ENCODE data around the gene SURF4.
A peak's percentile ranks its signal among the peaks of the same experiment; 100 is the strongest.
"Not testable (repeated sequence)": the region's sequence is repeated elsewhere in the genome, so short reads cannot be mapped to it uniquely, and the experiment has no call there.

SURF4 gene

DNA sequence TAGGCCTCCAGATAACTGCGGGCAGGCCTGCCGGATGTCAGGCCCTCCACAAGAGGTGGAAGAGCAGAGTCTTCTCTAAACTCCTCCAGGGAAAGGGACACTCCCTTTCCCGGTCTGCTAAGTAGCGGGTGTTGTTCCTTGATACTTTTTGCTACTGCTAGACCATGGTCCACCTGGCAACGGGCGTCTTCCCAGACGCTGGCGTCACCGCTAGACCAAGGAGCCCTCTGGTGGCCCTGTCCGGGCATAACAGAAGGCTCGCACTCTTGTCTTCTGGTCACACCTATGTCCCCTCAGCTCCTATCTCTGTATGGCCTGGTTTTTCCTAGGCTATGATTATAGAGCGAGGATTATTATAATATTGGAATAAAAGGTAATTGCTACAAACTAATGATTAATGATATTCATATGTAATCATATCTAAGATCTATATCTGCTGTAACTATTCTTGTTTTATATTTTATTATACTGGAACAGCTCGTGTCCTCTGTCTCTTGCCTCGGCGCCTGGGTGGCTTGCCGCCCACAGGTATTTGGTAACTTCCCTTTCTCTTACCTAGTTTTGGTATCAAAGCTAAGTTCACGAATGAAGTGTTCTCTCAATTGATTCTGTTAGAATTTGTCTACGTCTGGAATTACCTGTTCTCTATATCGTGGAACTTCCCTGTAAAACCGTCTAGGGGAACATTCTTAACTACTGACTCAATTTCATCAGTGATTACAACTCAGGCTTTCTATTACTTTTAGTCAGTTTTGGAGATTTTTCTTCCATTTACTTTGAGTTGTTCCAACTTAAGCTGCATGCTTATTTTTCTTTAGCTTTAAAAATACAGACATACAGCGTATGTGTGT, 46.3 kb downstream of the SURF4 start:
- peak; percentile 59; the same call in 1 of the 2 replicates for TF ChIP-seq CTCF (IDR thresholded peaks at IDR 0.05; ENCODE audit: low read depth, low read length)
- H3K9me3 ChIP-seq (ENCODE audit: severe bottlenecking); H3K27me3 ChIP-seq (ENCODE audit: insufficient read depth, low read depth, severe bottlenecking); H3K27ac ChIP-seq; H3K4me3 ChIP-seq (ENCODE audit: low read depth, low read length): not testable (repeated sequence)
- DNase-seq = peak; percentile 45
- H3K36me3 ChIP-seq = peaks cover 48% of the 10 kb centered on the region

DNA sequence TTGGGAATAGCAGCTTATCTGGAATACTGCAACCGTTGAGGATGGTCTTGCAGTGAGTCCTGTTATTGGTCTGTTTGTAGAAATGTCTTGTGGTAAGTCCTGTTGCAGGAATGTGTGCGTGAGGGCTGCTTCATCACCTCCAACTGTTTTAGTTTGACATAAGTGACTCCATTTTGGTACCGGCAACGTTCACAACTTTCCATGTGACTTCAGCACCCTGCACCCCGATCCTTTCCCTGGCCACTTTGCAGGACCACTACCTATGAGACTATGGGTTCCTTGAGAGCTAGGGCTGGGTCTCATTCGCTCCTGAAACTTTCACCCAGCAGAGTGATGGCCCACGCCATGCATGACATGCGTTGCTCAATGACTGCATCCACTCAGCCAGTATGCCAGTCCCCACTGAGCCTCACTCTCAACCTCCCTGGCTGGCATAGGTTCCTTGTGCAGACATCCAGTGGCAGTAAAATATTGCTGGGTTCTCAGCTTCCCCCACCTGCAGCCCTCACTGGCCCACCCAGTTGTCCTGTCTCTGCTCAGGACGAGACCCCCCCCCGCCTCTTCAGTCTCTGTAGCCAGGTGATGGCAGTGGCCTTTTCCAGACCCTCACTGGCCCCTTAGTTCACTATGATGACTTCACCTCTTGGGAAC, 47.9 kb downstream of the SURF4 start:
- peaks cover 5% of the 10 kb centered on the region for H3K9me3 ChIP-seq (ENCODE audit: severe bottlenecking)
- H3K36me3 ChIP-seq = peaks cover 32% of the 10 kb centered on the region
- H3K27me3 ChIP-seq (ENCODE audit: insufficient read depth, low read depth, severe bottlenecking) = no peaks in the 10 kb centered on the region
- no peak overlapping the region for H3K4me3 ChIP-seq (ENCODE audit: low read depth, low read length)
- DNase-seq = no peak
- TF ChIP-seq CTCF (IDR thresholded peaks at IDR 0.05; ENCODE audit: low read depth, low read length) = no peak
- no peak overlapping the region for H3K27ac ChIP-seq

DNA sequence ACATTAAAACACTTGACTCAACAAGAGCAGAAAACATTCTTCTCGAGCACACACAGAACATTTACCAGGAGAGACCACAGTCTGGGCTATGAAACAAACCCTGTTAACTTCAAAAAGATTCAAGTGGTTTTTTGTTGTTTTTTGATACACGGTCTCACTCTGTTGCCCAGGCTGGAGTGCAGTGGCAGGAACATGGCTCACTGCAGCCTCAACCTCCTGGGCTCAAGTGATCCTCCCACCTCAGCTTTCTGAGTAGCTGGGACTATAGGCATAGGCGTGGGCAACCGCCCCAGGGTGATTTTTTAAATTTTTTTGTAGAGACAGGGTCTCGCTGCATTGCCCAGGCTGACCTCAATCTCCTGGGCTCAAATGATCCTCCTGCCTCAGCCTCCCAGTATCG, 48.8 kb downstream of the SURF4 start:
- not testable (repeated sequence) for H3K4me3 ChIP-seq (ENCODE audit: low read depth, low read length); DNase-seq

DNA sequence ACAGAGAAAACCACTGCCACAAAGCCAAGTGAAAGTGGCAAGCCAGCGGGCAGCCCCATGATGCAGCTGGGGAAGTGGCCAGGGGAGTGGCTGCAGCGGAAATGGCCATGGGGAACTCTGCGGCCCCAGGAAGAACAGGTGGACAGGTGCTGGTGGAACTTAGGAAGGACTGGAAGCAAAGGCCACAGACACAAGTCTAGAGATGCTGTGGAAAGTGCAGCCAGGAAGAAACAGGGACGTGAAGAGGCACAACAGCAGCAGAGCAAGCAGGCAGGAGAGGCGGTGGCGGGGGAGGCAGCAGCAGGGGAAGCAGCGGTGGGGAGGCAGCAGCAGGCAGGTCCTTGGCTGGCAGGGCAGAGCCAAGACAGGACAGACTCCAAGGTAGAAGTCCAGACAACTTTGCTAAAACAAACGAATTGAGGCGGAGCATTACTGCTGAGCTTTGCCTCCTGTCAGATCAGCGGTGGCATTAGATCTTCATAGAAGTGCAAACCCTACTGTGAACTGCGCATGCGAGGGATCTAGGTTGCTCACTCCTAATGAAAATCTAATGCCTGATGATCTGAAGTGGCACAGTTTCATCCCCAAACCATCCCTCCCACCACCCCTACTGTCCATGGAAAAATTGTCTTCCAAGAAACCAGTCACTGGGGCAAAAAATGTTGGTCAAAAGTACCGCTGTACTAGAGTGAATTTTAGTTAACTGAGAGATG, 51.7 kb downstream of the SURF4 start:
- Histone ChIP-seq H3K27ac (no peak overlapping the region), H3K27me3 (ENCODE audit: insufficient read depth, low read depth, severe bottlenecking) (no peaks in the 10 kb centered on the region), H3K9me3 (ENCODE audit: severe bottlenecking) (peaks cover 5% of the 10 kb centered on the region), H3K4me3 (ENCODE audit: low read depth, low read length) (no peak overlapping the region), H3K36me3 (no peaks in the 10 kb centered on the region)
- no peak for DNase-seq
- no peak for TF ChIP-seq CTCF (IDR thresholded peaks at IDR 0.05; ENCODE audit: low read depth, low read length)

More for the DNA sequence above, 48.8 kb downstream of the SURF4 start:
- H3K36me3 ChIP-seq = peaks cover 23% of the 10 kb centered on the region
- not testable (repeated sequence) for H3K27ac ChIP-seq; H3K27me3 ChIP-seq (ENCODE audit: insufficient read depth, low read depth, severe bottlenecking); H3K9me3 ChIP-seq (ENCODE audit: severe bottlenecking)

DNA sequence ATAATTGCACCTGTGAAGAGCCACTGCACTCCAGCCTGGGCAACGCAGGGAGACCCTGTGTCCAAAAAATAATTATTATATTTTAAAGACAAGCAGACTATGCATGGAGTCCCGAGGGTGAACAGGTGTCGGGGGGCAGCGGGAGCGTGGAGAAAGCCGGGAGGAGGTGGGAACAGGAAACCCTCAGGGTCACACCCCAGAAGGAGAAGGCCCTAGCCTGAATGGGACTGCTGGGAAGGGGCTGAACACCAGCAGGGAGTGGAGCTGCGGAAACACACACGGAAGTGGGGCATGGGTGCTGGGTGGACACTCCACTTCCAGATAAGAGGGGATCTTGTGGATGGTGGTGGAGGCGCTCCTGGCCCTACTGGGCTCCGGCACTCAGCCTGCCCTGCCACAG, 52.6 kb downstream of the SURF4 start:
- Histone ChIP-seq H3K27ac (no peak overlapping the region), H3K4me3 (ENCODE audit: low read depth, low read length) (no peak overlapping the region), H3K36me3 (no peaks in the 10 kb centered on the region), H3K27me3 (ENCODE audit: insufficient read depth, low read depth, severe bottlenecking) (no peaks in the 10 kb centered on the region), H3K9me3 (ENCODE audit: severe bottlenecking) (peaks cover 5% of the 10 kb centered on the region)
- no peak for DNase-seq
- no peak for TF ChIP-seq CTCF (IDR thresholded peaks at IDR 0.05; ENCODE audit: low read depth, low read length)

DNA sequence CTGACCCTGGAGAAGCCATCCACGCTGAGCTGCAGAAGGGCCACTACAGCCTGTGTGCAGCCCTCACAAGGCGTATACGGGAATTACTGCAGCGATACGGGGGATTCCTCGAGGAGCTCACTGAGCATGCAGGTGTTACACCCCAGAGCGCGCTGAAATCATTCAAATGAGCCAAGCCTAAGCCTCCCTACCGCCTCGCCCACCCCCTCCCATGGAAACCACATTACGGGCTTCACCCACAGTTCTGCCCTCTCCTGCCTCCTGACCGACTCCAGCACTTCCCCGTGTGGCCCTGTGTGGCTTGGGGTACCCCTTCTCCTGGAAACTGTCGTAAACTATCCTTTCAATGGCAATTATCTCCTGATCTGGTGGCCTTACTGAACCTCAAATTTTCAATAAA, 53.2 kb downstream of the SURF4 start:
- Histone ChIP-seq H3K27ac (no peak overlapping the region), H3K27me3 (ENCODE audit: insufficient read depth, low read depth, severe bottlenecking) (no peaks in the 10 kb centered on the region), H3K4me3 (ENCODE audit: low read depth, low read length) (no peak overlapping the region), H3K9me3 (ENCODE audit: severe bottlenecking) (peaks cover 5% of the 10 kb centered on the region), H3K36me3 (no peaks in the 10 kb centered on the region)
- DNase-seq = peak; percentile 31
- no peak for TF ChIP-seq CTCF (IDR thresholded peaks at IDR 0.05; ENCODE audit: low read depth, low read length)

All from WERI-Rb-1 (cell line).